NCI-H2029 (cell line): ENCODE measurements around the gene ZDHHC19.
"Not testable (repeated sequence)": the region's sequence is repeated elsewhere in the genome, so short reads cannot be mapped to it uniquely, and the experiment has no call there.

Experiments
- DNase-seq: peaks from one replicate; lab custom pipeline; 2025; lab: John Stamatoyannopoulos, UW

Gene ZDHHC19

GRCh38 chr3:196177567-196177966, 33.6 kb downstream of the ZDHHC19 start:
- DNase-seq, result no peak

- no peak for DNase-seq
Measured at GRCh38 chr3:196175722-196176121, 35.5 kb downstream of the ZDHHC19 start.

- no peak for DNase-seq
Measured at GRCh38 chr3:196175116-196175625, 36.0 kb downstream of the ZDHHC19 start.

GRCh38 chr3:196174652-196175051, 36.5 kb downstream of the ZDHHC19 start:
- DNase-seq, result no peak

GRCh38 chr3:196170296-196170695, 40.9 kb downstream of the ZDHHC19 start:
- DNase-seq, result not testable (repeated sequence)

GRCh38 chr3:196169836-196170240, 41.4 kb downstream of the ZDHHC19 start:
- DNase-seq, result no peak

- peak; percentile 89 for DNase-seq
Measured at GRCh38 chr3:196168808-196169391, 42.3 kb downstream of the ZDHHC19 start.

GRCh38 chr3:196166741-196167140, 44.5 kb downstream of the ZDHHC19 start:
- DNase-seq, result no peak

- DNase-seq, result no peak
Measured at GRCh38 chr3:196165850-196166249, 45.4 kb downstream of the ZDHHC19 start.

GRCh38 chr3:196165006-196165575, 46.1 kb downstream of the ZDHHC19 start:
- DNase-seq, result not testable (repeated sequence)

- DNase-seq, result no peak
Measured at GRCh38 chr3:196164576-196164975, 46.6 kb downstream of the ZDHHC19 start.

- no peak for DNase-seq
Measured at GRCh38 chr3:196163666-196164493, 47.3 kb downstream of the ZDHHC19 start.

- DNase-seq, result no peak
Measured at GRCh38 chr3:196163212-196163611, 48.0 kb downstream of the ZDHHC19 start.

GRCh38 chr3:196162679-196163078, 48.5 kb downstream of the ZDHHC19 start:
- no peak for DNase-seq

- peak; percentile 27 for DNase-seq
Measured at GRCh38 chr3:196159952-196160804, 51.0 kb downstream of the ZDHHC19 start.

GRCh38 chr3:196159526-196159925, 51.7 kb downstream of the ZDHHC19 start:
- DNase-seq, result no peak

GRCh38 chr3:196156160-196156559, 55.0 kb downstream of the ZDHHC19 start:
- DNase-seq, result no peak

GRCh38 chr3:196150481-196150880, 60.7 kb downstream of the ZDHHC19 start:
- peak; percentile 61 for DNase-seq

- no peak for DNase-seq
Measured at GRCh38 chr3:196149831-196150301, 61.3 kb downstream of the ZDHHC19 start.

GRCh38 chr3:196149375-196149774, 61.8 kb downstream of the ZDHHC19 start:
- no peak for DNase-seq
